Ovary (tissue), 9 donors: ENCODE measurements around the gene ADI1. TPM values are rescaled to one million over a fixed set of nuclear protein-coding genes. Genes with fewer than 3 reads are reported as not detected.

Source experiments
- DNase-seq, 5 donors: peaks; one replicate each; pipeline ENCODE4 v3.0.0-alpha.2; 2019 to 2020
- H3K27ac ChIP-seq, 2 donors: fragments of 200-600 bp; one replicate each; pipeline versions ENCODE4 v1.5.1 to v1.8.0; 2019 to 2022
- H3K27me3 ChIP-seq: fragments of 200-600 bp; one replicate; pipeline ENCODE4 v1.8.0; 2022
- H3K36me3 ChIP-seq: fragments of 200-600 bp; sonication (generic); one replicate; pipeline ENCODE4 v1.5.1; 2019
- H3K4me1 ChIP-seq: one replicate; pipeline ENCODE4 v1.8.1; 2013; ENCODE audit warnings: mild to moderate bottlenecking, moderate library complexity; ENCODE audit not compliant: insufficient read depth
- H3K4me3 ChIP-seq: fragments of 200-600 bp; sonication (generic); one replicate; pipeline ENCODE4 v1.5.1; 2017
- H3K9me3 ChIP-seq, 2 donors: fragments of 200-600 bp in 1 of 2; sonication (generic) in 1 of 2; one replicate each; pipeline versions ENCODE4 v1.5.1 to v1.8.1; 2013 to 2019; ENCODE audit warnings: mild to moderate bottlenecking in 1 of 2, moderate library complexity in 1 of 2
- EP300 ChIP-seq: sonication (generic); formaldehyde crosslinking; IDR thresholded peaks from one replicate; pipeline ENCODE4 v1.6.1; 2017; ENCODE audit warnings: antibody characterized with exemption
- POLR2A ChIP-seq: fragments of 450-650 bp; IDR thresholded peaks from one replicate; pipeline ENCODE4 v1.6.1; 2017; ENCODE audit warnings: antibody characterized with exemption, mild to moderate bottlenecking, moderate library complexity
- WGBS, 3 donors: extraction: QIAGEN DNeasy Blood & Tissue Kit in 1 of 3; methylation state at CpG; one replicate each; pipeline versions ENCODE4 v1.1.5 to v1.1.7; 2013 to 2017; 5-methylcytosine and 5-hydroxymethylcytosine counted together
- intact Hi-C, 4 donors: fragments of 100-400 bp; cut with DNase I; formaldehyde crosslinking; loops; one replicate each; pipeline versions ENCODE4 v1.11.0 to v1.15.1; 2022 to 2023
- polyA plus RNA-seq, 2 donors: library from polyadenylated mRNA; stranded (reverse); fragments of 200-250 nt in 1 of 2; fragments of 350-450 nt in 1 of 2; fragmentation: Illumina TruSeq in 1 of 2; extraction: RNeasy Lipid Tissue Mini Kit (QIAGEN cat#74804) in 1 of 2; gene quantifications; one replicate each; pipeline ENCODE4 v1.2.3, GENCODE V29; 2013 to 2014
- total RNA-seq, 7 donors: library from RNA; depleted of rRNA in 2 of 7; stranded (reverse); fragments of >200 nt in 2 of 7; fragmentation: NEBNext Ultra II Directional in 3 of 7; extraction: Animal tissue kit (Norgen Biotek cat#: 25700) in 3 of 7; gene quantifications; one replicate each; pipeline versions ENCODE4 v1.1.0 to v1.2.4, GENCODE V29; 2016 to 2023
- TF ChIP-seq, protein P1 (sequence below), 3 donors: fragments of 450-650 bp in 2 of 3; fragments of 200-600 bp in 1 of 3; IDR thresholded peaks; one replicate each; pipeline versions ENCODE4 v1.5.1 to v1.8.0; 2016 to 2022; ENCODE audit warnings: antibody characterized with exemption in 3 of 3, mild to moderate bottlenecking in 1 of 3
- donor health status: DM: no; HTN: no; CAD: no; lungs with moderate emphysema.
- donor health status: DM: no; HTN: no; CAD: no.
- donor health status: Bipolar disorder and iron deficiency.
- donor health status: DM: yes; HTN: yes; CAD: no.
- donor health status: DM: no; HTN: no; CAD: no.
- donor health status: DM: yes; HTN: yes; CAD: no.

Gene ADI1
- total and polyA plus RNA-seq, 9 donors, result 35.9 to 77.2 (median 51.9) TPM

DNA sequence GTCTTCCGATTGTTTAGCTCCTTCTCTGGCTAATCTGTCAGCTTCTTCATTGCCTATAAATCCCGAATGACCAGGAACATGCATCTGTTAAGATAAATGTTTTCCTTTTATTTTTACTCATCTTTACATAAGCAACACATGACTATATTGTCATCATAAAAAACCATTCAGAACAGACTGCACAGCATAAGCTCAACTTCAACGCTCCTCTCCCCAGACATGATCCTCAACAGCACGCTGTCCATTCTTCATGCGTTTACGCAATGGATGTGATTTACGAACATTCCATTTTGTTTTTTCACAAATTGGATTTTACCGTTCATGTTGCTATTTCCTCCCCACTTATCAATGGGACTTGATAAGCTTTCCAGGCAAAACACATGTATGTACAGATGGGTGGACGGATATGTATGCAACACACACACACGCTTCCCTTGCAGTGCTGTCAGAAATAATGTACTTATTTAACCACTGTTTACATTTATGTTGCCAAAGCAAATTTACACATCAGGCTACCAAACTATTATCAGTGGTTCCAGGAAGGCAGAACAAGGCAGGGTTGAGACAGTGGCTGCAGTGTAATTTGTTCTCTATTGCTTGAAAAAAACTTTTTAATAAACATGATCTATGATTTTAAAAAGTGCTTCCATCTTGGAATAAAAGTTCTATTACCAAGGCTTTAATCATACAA lies 26.6 kb upstream of the ADI1 start:
- Histone ChIP-seq H3K27ac (no peak overlapping the region), H3K36me3 (no peaks in the 10 kb centered on the region), H3K27me3 (no peaks in the 10 kb centered on the region), H3K4me1 (no peaks in the 10 kb centered on the region), H3K4me3 (no peak overlapping the region), H3K9me3 (no peaks in the 10 kb centered on the region)
- TF ChIP-seq POLR2A, result no peak
- TF ChIP-seq EP300, result no peak
- TF ChIP-seq, protein P1, sequence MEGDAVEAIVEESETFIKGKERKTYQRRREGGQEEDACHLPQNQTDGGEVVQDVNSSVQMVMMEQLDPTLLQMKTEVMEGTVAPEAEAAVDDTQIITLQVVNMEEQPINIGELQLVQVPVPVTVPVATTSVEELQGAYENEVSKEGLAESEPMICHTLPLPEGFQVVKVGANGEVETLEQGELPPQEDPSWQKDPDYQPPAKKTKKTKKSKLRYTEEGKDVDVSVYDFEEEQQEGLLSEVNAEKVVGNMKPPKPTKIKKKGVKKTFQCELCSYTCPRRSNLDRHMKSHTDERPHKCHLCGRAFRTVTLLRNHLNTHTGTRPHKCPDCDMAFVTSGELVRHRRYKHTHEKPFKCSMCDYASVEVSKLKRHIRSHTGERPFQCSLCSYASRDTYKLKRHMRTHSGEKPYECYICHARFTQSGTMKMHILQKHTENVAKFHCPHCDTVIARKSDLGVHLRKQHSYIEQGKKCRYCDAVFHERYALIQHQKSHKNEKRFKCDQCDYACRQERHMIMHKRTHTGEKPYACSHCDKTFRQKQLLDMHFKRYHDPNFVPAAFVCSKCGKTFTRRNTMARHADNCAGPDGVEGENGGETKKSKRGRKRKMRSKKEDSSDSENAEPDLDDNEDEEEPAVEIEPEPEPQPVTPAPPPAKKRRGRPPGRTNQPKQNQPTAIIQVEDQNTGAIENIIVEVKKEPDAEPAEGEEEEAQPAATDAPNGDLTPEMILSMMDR (IDR thresholded peaks at IDR 0.05), result no peak
- intact Hi-C loops, result no loop called here
- 86 to 88% (median 86%) methylated on average over 10 of the region's 10 CpGs for WGBS, 3 donors
- no peak for DNase-seq

- no peaks in the 10 kb centered on the region for H3K36me3 ChIP-seq
- no peaks in the 10 kb centered on the region for H3K9me3 ChIP-seq
- H3K4me1 ChIP-seq, result no peaks in the 10 kb centered on the region
- no peaks in the 10 kb centered on the region for H3K27me3 ChIP-seq
- DNase-seq, result no peak
- no peak overlapping the region for H3K4me3 ChIP-seq
- WGBS, 3 donors, result 56 to 66% (median 59%) methylated on average over 6 of the region's 6 CpGs
- no peak overlapping the region for H3K27ac ChIP-seq
- TF ChIP-seq POLR2A (no peak), EP300 (no peak)
- TF ChIP-seq, protein P1 (IDR thresholded peaks at IDR 0.05), result no peak
- intact Hi-C loops, result no loop called here
Measured at GRCh38 chr2:3543023-3543683, 23.8 kb upstream of the ADI1 start.

DNA sequence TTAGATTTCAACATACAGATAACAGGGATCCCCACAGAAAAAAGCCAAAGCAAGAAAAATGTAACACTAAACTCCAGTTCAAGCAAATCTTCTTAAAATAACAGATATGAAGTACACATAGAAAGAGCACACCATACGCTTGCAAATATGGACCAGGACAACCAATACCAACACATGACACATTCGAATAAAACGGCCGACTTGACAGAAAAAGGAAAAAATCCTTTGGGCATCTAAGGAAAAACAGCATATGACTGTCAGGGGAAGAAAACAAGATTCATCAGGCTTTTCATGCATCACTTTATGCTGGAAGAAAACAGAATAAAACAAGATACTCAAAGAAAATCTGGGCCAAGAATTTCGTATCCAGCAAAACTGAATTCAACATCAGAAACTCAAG lies 22.8 kb upstream of the ADI1 start:
- no peak overlapping the region for H3K4me3 ChIP-seq

DNA sequence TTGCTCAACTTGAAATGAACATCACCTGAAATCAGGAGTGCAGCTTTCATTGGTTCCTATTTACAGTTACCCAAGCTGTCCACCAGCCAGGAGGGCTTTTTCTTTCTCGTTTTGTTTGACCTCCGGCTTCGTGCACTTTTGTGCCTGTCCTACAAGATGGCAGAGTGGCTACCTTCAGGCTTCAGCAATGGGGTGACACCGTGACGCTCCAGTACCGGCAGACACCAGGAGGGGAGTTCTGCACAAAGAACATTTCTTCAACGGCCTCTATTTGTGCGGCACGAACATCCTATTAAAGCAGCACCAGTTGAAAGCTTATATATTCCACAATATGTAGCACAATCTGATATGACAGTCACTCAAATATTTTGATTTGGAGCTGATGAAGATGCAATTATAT lies 20.5 kb upstream of the ADI1 start:
- H3K27me3 ChIP-seq, result no peaks in the 10 kb centered on the region
- H3K9me3 ChIP-seq, result no peaks in the 10 kb centered on the region
- WGBS, 3 donors, result 82 to 83% (median 83%) methylated on average over 9 of the region's 9 CpGs
- TF ChIP-seq, protein P1 (IDR thresholded peaks at IDR 0.05), result no peak
- TF ChIP-seq EP300 (no peak), POLR2A (no peak)
- no peak overlapping the region for H3K27ac ChIP-seq
- no peak for DNase-seq
- intact Hi-C loops, result loop anchor here in 1 of 4 donors (10.0 kb wide), 1 partner anchor 115 kb away; no protein-coding TSS in a partner anchor
- H3K4me3 ChIP-seq, result no peak overlapping the region
- H3K36me3 ChIP-seq, result no peaks in the 10 kb centered on the region
- peaks cover 10% of the 10 kb centered on the region for H3K4me1 ChIP-seq

More for the DNA sequence above, 22.8 kb upstream of the ADI1 start:
- Histone ChIP-seq H3K27me3 (no peaks in the 10 kb centered on the region), H3K36me3 (no peaks in the 10 kb centered on the region), H3K27ac (no peak overlapping the region), H3K9me3 (no peaks in the 10 kb centered on the region), H3K4me1 (peaks cover under 1% of the 10 kb centered on the region)
- no peak for DNase-seq
- WGBS, 3 donors, result 88 to 91% (median 89%) methylated on average over 5 of the region's 5 CpGs
- no peak for TF ChIP-seq POLR2A
- TF ChIP-seq, protein P1 (IDR thresholded peaks at IDR 0.05), result no peak
- no peak for TF ChIP-seq EP300
- intact Hi-C loops, result no loop called here
